GM10266 (cell line): Measurements from ENCODE around the gene PRDM5.

Source experiments
- DNase-seq: peaks from one replicate; pipeline ENCODE4 v3.0.0; 2012; ENCODE audit errors: extremely low spot score
- TF ChIP-seq, protein P1 (sequence below): IDR thresholded peaks from 2 replicates; pipeline ENCODE4 v1.5.1; 2012; ENCODE audit warnings: mild to moderate bottlenecking, low read depth; ENCODE audit not compliant: control insufficient read depth, insufficient read depth; ENCODE audit errors: missing control alignments

The PRDM5 gene

DNA sequence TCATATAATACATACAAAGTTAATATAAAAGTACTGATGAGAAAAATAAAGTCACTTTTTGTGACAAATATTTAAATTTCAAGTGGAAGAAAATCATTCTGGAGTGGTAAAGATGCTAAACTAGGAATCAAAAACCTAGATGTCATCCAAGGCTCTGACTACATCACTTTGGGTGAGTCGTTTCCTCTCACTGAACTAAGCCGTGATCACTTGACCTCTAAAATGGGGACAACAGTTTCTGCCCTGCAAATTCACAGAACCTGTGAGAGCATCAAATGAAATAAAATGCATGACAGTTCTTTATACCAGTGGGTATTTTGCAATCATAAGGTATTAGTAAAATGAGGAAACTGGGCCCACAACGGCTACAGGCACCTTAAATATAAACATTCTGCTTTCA lies 63.8 kb downstream of the PRDM5 start:
- no peak for DNase-seq
- TF ChIP-seq, protein P1, sequence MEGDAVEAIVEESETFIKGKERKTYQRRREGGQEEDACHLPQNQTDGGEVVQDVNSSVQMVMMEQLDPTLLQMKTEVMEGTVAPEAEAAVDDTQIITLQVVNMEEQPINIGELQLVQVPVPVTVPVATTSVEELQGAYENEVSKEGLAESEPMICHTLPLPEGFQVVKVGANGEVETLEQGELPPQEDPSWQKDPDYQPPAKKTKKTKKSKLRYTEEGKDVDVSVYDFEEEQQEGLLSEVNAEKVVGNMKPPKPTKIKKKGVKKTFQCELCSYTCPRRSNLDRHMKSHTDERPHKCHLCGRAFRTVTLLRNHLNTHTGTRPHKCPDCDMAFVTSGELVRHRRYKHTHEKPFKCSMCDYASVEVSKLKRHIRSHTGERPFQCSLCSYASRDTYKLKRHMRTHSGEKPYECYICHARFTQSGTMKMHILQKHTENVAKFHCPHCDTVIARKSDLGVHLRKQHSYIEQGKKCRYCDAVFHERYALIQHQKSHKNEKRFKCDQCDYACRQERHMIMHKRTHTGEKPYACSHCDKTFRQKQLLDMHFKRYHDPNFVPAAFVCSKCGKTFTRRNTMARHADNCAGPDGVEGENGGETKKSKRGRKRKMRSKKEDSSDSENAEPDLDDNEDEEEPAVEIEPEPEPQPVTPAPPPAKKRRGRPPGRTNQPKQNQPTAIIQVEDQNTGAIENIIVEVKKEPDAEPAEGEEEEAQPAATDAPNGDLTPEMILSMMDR, result no peak

DNA sequence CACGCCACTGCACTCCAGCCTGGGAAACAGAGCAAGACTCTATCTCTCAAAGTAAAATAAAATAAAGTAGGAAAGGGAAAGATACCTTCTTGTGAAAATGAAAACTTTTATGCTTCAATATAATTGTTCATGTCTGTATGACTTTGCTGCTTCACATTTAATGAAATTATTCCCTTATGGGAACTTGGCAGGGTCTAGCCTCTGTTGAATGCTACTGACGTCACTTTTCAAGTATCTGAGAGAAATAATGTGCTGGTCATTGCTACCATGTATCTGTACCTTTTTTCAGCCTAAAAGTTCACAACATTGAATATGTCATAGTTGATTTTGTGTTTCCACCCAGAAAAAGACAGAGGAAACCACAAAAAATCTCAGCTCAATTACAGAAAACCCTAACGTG lies 65.2 kb downstream of the PRDM5 start:
- DNase-seq, result no peak

DNA sequence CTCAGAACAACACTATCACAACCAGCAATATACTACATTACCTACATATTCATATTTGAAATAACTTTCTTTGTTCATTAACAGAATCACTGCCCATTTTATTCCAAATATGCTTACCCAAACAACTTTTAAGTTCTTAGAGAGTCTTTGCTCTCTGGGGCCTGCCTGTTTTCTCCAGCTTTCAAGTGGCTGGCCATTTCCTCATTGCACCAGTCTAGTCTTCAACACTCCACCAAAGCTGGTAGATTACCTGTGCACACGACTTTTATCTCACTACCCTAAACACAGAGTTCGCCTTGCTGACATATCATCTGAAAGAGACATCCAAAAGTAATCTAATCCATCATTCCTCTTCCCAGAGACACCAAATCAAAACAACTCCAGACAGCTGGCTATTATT lies 66.2 kb downstream of the PRDM5 start:
- DNase-seq, result no peak
- TF ChIP-seq, protein P1, result no peak

More for the DNA sequence above, 65.2 kb downstream of the PRDM5 start:
- TF ChIP-seq, protein P1, result no peak

DNA sequence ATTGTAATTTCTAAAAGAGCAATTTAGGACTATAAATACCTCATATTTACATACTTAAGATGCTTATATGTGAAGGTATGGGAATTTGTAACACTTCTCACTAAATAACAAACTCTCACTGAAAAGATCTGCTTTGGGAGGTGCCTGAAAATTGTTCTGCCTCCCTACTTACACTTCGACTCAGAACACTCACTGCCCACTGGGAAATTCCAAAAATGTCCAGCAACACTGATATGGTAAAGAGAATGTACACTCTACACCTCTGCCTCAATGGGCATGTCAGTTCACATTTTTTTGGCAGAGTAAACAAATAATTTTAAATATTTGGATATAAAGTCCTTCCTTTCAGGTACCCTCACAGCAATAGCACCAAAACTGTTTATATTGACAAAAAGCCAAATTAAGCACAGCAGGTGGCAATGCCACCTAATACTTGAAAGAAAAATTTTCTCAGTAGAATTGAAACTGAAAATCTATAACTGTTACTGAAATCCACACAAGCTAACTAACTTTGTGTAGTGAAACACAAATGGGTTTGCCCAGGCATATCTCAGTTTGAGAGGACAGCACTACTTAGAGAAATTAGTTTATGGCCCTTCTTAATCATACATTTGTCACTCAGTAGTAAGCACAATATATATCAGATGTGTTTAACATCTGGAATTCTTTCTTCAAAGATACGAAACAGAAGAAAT lies 67.1 kb downstream of the PRDM5 start:
- no peak for DNase-seq

DNA sequence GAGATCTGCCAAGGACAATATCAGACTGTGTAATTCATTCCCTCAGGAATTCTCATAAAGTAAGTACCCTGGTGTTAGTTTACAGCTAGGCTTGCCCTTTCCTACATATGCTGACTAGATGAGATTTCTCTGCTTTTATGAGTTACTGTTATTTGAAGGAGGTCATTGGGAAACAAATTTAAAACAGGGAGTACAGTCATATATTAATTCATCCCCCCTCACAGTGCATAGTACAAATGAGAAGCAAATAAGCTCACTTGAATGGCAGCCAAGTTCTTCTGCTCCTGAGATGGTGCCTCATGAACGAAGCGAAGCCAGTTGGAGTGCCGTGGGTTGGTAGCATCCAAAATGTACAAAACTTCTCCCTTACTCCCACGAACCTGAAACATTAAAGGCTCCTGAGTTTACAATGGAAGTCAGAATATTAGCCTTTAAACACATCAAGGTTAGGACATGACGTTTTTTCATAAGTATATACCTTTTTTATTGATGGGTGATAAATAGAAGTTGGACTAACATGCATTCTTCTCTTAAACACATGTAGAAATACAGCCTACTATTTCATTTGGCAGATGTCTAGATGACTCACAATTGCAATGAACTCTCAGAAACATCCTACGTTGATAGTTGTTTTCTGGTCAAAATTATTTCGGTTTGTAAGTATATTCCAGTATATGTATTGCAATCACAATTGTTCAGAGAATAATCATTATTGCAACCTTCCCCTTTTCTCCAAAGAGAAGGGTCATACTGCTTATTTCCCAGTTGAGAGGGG lies 69.2 kb downstream of the PRDM5 start:
- TF ChIP-seq, protein P1, result no peak
- no peak for DNase-seq

More for the DNA sequence above, 67.1 kb downstream of the PRDM5 start:
- TF ChIP-seq, protein P1, result no peak

DNA sequence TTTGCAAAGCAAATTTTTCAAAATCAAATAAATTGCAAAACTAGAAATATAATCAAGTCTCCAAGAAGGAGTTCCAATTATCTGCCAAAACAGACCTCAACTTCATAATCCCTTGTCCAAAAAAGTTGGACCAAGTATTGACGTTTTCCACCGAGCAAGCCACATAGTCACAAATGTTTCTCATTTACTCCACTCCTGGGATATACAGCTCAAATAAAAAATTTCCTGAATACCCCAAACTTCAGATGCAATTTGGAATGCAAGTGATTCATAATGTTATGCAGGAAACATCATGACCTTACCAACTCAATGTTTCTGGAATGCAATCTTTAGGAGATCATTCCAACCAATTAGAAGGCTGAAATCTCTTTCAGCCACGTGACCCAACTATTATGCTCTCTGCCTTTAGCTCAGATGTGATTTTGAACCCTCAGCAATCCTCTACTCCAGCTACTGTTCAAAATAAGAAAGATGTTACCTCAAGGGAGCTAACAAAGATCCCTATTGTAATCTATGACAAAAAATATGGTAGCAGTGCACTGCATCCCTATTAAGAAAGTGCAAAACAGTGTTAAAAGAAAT lies 72.4 kb downstream of the PRDM5 start:
- TF ChIP-seq, protein P1, result no peak
- DNase-seq, result no peak

DNA sequence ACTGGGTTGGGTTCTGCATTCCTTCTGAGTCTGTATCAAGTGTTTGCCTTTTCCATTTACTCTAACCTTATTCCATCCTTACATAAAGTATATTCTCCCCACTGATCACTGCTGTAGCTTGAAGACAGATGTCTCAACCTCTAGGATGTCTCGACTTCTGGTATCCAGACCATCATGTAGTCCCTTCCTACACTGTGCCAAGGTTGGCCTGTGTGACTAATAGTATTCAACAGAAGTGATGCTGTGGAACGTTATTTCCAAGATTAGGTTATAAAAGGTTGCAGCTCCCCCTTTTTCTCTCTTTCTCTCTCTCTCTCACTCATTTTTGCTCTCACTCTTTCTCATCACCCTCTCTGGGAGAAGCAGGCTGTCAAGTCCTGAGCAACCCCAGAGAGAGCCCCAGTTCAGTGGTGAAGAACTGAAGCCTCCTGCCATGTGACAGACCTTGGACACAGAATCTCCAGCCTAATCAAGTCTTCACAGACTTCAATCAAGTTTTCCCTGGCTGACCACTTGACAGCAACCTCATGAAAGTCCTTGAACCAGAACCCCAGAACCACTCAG lies 75.4 kb downstream of the PRDM5 start:
- TF ChIP-seq, protein P1, result no peak

More for the DNA sequence above, 75.4 kb downstream of the PRDM5 start:
- DNase-seq, result no peak
